ELF-1 (cell line): ENCODE measurements around the gene CDCA4.
A peak's percentile ranks its signal among the peaks of the same experiment; 100 is the strongest.
"Not testable (repeated sequence)": the region's sequence is repeated elsewhere in the genome, so short reads cannot be mapped to it uniquely, and the experiment has no call there.

Source experiments
- DNase-seq: peaks from one replicate; pipeline ENCODE4 v3.0.0-alpha.2; 2016; ENCODE audit warnings: low read depth, low spot score

The CDCA4 gene

GRCh38 chr14:105033412-105033900, 12.6 kb upstream of the CDCA4 start:
- DNase-seq = not testable (repeated sequence)

- not testable (repeated sequence) for DNase-seq
Measured at GRCh38 chr14:105032451-105032901, 11.6 kb upstream of the CDCA4 start.

GRCh38 chr14:105030836-105031396, 10.0 kb upstream of the CDCA4 start:
- no peak for DNase-seq

- DNase-seq = no peak
Measured at GRCh38 chr14:105030194-105030593, 9.3 kb upstream of the CDCA4 start.

- DNase-seq = no peak
Measured at GRCh38 chr14:105029402-105029801, 8.5 kb upstream of the CDCA4 start.

GRCh38 chr14:105028251-105028927, 7.5 kb upstream of the CDCA4 start:
- DNase-seq = no peak

GRCh38 chr14:105027718-105028117, 6.8 kb upstream of the CDCA4 start:
- not testable (repeated sequence) for DNase-seq

GRCh38 chr14:105026802-105027563, 6.1 kb upstream of the CDCA4 start:
- no peak for DNase-seq

GRCh38 chr14:105026033-105026785, 5.3 kb upstream of the CDCA4 start:
- no peak for DNase-seq

GRCh38 chr14:105025429-105025828, 4.5 kb upstream of the CDCA4 start:
- DNase-seq = no peak

- DNase-seq = no peak
Measured at GRCh38 chr14:105023791-105024480, 3.1 kb upstream of the CDCA4 start.

GRCh38 chr14:105023144-105023543, 2.3 kb upstream of the CDCA4 start:
- DNase-seq = no peak

- DNase-seq = no peak
Measured at GRCh38 chr14:105022276-105022670, 1.4 kb upstream of the CDCA4 start.

- peak; percentile 80 for DNase-seq
Measured at GRCh38 chr14:105021656-105022275, 883 bp upstream of the CDCA4 start.

GRCh38 chr14:105019861-105020814, 745 bp downstream of the CDCA4 start:
- peak; percentile 58 for DNase-seq

GRCh38 chr14:105018414-105018813, 2.5 kb downstream of the CDCA4 start:
- DNase-seq = peak; percentile 29

- no peak for DNase-seq
Measured at GRCh38 chr14:105015905-105016304, 5.0 kb downstream of the CDCA4 start.

GRCh38 chr14:105015242-105015641, 5.6 kb downstream of the CDCA4 start:
- no peak for DNase-seq

- no peak for DNase-seq
Measured at GRCh38 chr14:105014631-105015030, 6.3 kb downstream of the CDCA4 start.

- DNase-seq = no peak
Measured at GRCh38 chr14:105014032-105014431, 6.9 kb downstream of the CDCA4 start.
